DOHH2 (cell line): ENCODE measurements around the gene MGAT3.

Experiments used
- EZH2phosphoT487 ChIP-seq: fragments of 200-600 bp; sonication (generic); IDR thresholded peaks from 2 replicates; pipeline ENCODE4 v1.6.1; 2017; ENCODE audit warnings: borderline replicate concordance, mild to moderate bottlenecking, antibody characterized with exemption, low read length, moderate library complexity, mixed read lengths
- TF ChIP-seq, protein P1 (sequence below): fragments of 200-600 bp; sonication (generic); IDR thresholded peaks from one replicate; pipeline ENCODE4 v1.5.1; 2014; ENCODE audit warnings: antibody characterized with exemption, mild to moderate bottlenecking, low read depth, low read length; ENCODE audit not compliant: poor library complexity, severe bottlenecking

DNA sequence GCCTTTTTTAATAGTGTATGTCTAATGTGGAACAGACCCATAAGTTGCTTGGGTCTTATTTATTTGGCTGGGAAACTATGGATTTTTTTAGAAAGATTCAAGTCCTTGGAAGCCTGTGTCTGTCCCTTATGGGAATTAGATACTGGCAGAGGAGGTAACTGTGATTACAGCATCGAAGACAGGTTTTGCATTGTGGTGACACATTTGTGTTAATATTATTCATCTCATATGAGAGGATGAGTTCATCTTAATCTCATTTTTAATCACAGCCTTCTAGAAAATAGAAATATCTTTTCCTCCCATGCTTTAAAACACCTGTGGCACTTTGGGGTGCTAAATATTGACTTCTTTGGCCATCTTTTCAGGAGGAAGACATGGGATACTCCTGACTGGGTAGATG is 48.0 kb upstream of the MGAT3 start:
- TF ChIP-seq, protein P1, sequence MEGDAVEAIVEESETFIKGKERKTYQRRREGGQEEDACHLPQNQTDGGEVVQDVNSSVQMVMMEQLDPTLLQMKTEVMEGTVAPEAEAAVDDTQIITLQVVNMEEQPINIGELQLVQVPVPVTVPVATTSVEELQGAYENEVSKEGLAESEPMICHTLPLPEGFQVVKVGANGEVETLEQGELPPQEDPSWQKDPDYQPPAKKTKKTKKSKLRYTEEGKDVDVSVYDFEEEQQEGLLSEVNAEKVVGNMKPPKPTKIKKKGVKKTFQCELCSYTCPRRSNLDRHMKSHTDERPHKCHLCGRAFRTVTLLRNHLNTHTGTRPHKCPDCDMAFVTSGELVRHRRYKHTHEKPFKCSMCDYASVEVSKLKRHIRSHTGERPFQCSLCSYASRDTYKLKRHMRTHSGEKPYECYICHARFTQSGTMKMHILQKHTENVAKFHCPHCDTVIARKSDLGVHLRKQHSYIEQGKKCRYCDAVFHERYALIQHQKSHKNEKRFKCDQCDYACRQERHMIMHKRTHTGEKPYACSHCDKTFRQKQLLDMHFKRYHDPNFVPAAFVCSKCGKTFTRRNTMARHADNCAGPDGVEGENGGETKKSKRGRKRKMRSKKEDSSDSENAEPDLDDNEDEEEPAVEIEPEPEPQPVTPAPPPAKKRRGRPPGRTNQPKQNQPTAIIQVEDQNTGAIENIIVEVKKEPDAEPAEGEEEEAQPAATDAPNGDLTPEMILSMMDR, result no peak
- TF ChIP-seq EZH2phosphoT487, result no peak
